OCI-LY1 (cell line): ENCODE results near the gene CHD5.
A peak's percentile ranks its signal among the peaks of the same experiment; 100 is the strongest.

ENCODE experiments used
- EZH2 ChIP-seq: fragments of 200-600 bp; sonication (generic), shearing (Covaris generic); IDR thresholded peaks from 2 replicates; pipeline ENCODE4 v1.8.0; 2017; ENCODE audit warnings: borderline replicate concordance, mixed run types, mild to moderate bottlenecking, antibody characterized with exemption, low read length, moderate library complexity, mixed read lengths
- TF ChIP-seq, protein P1 (sequence below): fragments of 200-600 bp; sonication (generic), shearing (Covaris generic); IDR thresholded peaks from 2 replicates; pipeline ENCODE4 v1.5.1; 2017; ENCODE audit warnings: mild to moderate bottlenecking, antibody characterized with exemption, low read length, moderate library complexity, mixed read lengths

DNA sequence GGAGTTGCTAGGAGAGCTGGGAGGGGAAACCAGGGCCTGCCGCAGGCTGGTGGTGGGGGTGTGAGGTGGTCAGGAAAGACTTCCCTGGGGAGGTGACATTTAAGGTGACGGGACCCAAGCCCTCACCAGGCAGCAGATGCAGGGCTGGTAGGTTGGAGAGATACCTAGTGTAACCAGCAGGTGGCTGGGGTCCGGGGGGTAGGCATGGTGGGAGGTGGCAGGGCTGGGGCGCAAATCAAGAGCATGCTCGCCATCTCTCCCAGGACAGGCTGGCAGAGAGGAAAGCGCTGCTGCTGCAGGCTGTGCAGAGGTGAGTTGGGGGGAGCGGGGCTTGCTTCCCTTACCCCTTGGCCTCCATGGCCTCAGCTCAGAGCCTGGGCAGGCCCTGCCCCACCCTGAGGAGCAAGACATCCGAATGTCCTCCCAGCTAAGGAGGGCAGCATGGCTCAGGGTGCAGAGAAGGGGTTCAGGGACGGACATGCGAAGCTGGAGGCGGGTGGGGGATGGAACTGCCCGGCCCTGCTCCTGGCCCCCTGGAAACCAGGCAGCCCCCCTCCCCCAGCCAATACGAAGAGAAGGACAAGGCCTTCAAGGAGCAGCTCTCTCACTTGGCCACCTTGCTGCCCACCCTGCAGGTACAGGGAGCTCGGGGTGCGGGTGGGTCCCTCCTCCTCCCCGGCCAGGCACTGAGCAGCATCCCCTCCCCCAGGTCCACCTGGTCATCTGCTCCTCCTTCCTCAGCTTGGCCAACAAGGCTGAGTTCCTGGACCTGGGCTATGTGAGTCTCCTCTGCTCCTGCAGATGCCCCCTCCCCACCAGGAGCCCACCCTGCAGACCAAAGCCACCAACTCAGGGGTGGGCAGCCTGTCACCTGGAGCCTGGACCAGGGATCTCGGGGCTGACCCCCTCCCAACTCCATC is 29.8 kb upstream of the CHD5 start:
- TF ChIP-seq, protein P1, sequence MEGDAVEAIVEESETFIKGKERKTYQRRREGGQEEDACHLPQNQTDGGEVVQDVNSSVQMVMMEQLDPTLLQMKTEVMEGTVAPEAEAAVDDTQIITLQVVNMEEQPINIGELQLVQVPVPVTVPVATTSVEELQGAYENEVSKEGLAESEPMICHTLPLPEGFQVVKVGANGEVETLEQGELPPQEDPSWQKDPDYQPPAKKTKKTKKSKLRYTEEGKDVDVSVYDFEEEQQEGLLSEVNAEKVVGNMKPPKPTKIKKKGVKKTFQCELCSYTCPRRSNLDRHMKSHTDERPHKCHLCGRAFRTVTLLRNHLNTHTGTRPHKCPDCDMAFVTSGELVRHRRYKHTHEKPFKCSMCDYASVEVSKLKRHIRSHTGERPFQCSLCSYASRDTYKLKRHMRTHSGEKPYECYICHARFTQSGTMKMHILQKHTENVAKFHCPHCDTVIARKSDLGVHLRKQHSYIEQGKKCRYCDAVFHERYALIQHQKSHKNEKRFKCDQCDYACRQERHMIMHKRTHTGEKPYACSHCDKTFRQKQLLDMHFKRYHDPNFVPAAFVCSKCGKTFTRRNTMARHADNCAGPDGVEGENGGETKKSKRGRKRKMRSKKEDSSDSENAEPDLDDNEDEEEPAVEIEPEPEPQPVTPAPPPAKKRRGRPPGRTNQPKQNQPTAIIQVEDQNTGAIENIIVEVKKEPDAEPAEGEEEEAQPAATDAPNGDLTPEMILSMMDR: peak; percentile 28; the same call in 1 of the 2 replicates
- no peak for TF ChIP-seq EZH2
